SKM-1 (cell line): ENCODE results near the gene TIGD1.

ENCODE experiments used
- DNase-seq: peaks from one replicate; lab custom pipeline; 2025; ENCODE audit not compliant: unreplicated experiment; lab: John Stamatoyannopoulos, UW

The TIGD1 gene

GRCh38 chr2:232502911-232503808 is 47.2 kb downstream of the TIGD1 start:
- DNase-seq: no peak

- no peak for DNase-seq
Measured at GRCh38 chr2:232502511-232502910, 47.8 kb downstream of the TIGD1 start.

GRCh38 chr2:232501794-232502390 is 48.5 kb downstream of the TIGD1 start:
- DNase-seq: no peak

GRCh38 chr2:232501331-232501771 is 49.0 kb downstream of the TIGD1 start:
- DNase-seq: no peak

GRCh38 chr2:232498452-232498851 is 51.9 kb downstream of the TIGD1 start:
- DNase-seq: no peak
